Middle frontal gyrus (tissue), 1 donor: ENCODE results near the gene DONSON.
A peak's percentile ranks its signal among the peaks of the same experiment; 100 is the strongest.
"Not testable (repeated sequence)": the region's sequence is repeated elsewhere in the genome, so short reads cannot be mapped to it uniquely, and the experiment has no call there.

ENCODE experiments used
- DNase-seq: peaks from one replicate; pipeline ENCODE4 v3.0.0-alpha.2; 2015; ENCODE audit warnings: low spot score; ENCODE audit errors: extremely low spot score

DONSON gene

DNA sequence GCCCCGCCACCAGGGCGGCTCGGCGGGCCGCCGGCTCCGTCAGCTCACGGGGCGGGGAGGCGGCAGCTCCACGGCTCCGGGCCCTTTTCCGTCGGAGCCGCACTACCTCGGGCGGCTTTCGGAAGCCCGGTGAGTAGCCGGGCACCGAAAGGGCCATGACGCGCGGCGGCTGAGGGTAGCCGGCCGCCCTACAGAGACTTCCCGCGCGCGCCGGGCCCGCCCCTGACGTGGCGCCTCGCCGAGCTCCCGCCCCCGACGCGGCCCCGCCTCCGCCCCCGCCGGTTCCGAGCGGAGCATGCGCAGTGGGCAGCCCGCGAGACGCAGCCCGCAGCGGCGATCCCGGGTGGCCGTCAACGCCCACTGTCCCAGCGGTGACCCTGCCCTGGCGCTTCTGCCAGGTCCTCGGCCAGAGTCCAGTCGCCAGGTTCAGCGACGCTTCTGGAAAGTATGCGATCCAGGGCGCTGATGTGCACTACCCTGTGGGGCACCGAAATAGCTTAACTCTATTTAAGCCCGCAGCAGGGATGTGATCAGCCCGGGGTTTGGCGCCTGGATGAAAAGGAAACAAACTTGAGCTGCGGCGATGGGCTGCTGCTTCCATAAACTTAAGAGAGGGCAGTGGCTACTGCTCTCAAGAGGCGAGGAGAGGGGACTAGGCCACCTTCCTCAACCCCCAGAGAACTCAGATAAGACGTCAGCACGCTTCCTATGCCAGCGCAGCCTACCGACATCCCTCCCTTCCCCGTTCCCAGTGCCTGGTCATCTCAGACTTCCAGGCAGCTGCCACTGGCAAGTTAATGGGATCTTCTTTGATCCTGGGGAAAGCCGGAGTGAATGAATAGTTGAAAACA lies at the start of gene DONSON:
Gene DONSON (minus strand): TSS at position 200 of the 851 bp plus-strand sequence. CDS start 43 bp downstream, at position 157.
- peak; percentile 56 for DNase-seq

- no peak for DNase-seq
Measured at GRCh38 chr21:33634254-33634653, 45.8 kb upstream of the DONSON start.

DNA sequence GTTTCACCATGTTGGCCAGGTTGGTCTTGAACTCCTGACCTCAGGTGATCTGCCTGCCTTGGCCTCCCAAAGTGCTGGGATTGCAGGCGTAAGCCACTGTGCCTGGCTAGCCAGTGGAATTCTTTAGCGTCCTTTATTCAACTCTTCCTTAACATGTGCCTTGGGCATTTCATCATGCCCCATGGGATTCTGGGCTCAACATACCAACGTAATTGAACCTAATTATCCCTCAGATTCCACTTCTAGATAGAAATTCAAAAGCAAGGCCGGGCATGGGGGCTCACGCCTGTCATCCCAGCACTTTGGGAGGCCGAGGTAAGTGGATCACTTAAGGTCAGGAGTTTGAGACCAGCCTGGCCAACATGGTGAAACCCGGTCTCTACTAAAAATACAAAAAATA lies 37.7 kb upstream of the DONSON start:
- DNase-seq, result not testable (repeated sequence)

GRCh38 chr21:33622253-33622652 lies 33.8 kb upstream of the DONSON start:
- no peak for DNase-seq

DNA sequence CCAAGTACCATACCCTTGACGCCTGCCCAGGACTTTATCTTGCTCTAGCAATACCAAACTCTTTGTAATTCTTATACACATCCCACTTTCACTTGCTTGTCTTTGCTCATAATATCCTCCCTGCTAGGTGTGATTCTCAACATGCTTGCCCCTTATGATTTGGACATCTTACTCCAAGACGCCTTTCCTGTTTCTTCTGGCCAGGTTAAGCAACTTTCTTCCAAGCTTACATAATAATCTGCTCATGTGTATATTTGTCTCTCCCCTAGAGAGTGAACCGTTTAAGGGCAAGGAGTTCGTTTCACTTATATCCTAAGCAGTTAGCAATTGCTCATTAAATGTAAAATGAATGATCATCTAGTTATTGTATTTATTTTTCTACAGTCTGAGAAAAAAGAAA lies 31.2 kb upstream of the DONSON start:
- no peak for DNase-seq

GRCh38 chr21:33618407-33618806 lies 29.9 kb upstream of the DONSON start:
- DNase-seq, result no peak

GRCh38 chr21:33617565-33617964 lies 29.1 kb upstream of the DONSON start:
- not testable (repeated sequence) for DNase-seq

- DNase-seq, result no peak
Measured at GRCh38 chr21:33611006-33611744, 22.7 kb upstream of the DONSON start.

GRCh38 chr21:33608559-33608958 lies 20.1 kb upstream of the DONSON start:
- no peak for DNase-seq

- no peak for DNase-seq
Measured at GRCh38 chr21:33598051-33598450, 9.6 kb upstream of the DONSON start.

DNA sequence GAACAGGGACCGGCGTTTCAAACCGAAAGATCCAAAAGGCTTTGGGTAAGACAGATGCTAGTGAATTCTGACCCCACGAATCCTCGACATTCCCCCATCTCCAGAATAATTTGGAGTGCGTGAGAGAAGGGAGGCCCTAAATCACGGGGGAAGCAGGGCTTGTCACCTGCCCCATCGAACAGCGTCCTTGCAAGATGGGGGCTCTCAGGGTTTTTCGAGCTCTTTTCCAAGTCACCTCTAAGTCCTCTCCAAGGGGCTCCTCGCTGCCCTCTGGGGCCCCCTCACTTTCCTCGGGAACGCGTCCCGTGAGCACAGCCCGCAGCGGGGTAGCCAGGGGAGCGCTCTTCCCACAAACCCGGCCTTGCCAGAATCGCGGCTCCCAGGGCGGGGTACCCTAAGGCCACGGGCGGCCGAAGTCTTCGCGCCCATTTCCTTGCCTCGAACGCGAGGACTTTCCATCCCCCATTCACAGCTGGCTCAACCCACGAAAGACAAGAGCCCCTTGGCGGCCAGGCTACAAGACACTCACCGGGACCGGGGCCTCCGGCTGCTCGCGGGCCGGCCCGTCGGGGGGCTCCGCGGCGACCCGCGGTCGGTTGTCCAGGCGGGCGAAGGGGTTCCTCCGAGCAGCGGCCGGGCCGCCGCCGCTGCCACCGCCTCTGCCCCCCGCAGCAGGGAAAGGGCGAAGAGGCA lies 546 bp downstream of the DONSON start:
- DNase-seq, result no peak

- no peak for DNase-seq
Measured at GRCh38 chr21:33586927-33587326, 1.6 kb downstream of the DONSON start.

- DNase-seq, result no peak
Measured at GRCh38 chr21:33584455-33584854, 4.0 kb downstream of the DONSON start.

GRCh38 chr21:33578959-33579542 lies 9.4 kb downstream of the DONSON start:
- DNase-seq, result no peak

DNA sequence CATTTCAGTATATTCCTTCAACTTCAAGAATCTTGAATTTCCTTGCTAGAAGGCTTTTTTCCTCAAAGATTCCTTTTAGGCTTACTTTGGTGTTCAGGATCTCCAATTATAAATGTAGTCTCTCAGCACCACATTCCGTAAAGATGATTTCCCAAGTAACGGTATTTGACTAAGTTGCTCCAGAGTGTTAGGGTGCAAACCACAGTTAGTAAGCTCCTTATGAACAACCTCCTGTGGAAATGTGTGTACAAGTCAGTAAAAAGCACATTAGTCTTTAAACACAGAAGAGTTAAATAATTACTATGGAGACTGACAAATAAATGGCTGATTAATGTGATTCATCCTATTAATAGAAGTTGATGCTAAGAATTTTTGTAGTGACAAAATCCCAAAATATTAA lies 10.3 kb downstream of the DONSON start:
- no peak for DNase-seq

DNA sequence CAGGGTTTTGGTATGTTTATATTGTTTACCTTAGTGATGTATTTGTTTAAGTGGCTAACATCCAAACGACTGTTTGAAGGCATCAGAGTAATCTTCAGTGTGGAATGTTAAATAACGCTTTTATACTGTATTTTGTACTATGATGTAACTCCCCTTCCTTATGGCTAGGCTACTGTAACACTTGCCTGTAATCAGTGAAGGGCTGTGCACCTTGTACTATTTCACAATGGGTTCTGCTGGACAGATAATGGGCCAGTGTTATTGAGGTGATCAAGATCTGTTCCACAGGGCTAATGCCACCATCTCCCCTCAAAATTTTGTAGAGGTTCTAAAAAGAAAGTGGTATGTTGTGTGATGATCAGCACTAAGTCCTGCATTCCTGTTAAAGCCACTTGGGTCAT lies 11.7 kb downstream of the DONSON start:
- not testable (repeated sequence) for DNase-seq

DNA sequence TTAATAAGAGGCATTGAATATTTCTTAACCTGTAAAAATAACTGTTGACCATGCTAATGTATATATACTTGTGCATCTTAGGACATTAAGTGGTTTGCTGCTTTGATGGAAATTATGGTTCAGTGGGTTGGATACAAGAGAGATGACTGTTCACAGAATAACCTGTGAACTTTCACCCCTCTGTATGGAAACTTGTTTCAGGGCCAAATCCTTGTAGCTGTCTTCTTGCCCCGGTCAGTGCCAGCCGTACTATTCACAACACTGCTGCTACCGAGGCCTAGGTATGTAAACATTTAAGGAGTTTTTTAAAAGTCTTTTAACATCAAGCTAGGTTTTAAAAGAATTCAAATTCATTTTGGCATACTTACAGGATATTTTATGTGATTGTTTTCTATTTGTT lies 16.1 kb downstream of the DONSON start:
- no peak for DNase-seq

DNA sequence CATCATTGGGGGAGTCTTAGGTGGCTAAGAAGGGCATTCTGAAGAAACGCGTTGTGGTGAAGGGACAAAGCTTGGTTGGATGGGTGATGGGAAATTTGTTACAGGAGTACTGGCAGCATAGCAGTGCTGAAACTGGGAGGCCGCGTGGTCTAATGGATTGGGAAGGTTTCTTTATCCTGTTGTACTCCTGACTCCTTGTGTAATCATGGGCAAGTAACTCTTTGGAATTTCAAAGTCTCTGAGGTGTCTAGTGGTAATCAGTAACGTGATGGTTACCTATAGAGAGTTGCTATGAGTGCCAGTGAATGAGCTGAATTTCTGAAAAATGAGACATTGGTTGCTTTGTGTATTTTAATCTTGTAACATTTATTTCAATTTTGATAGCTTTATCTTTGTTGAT lies 18.5 kb downstream of the DONSON start:
- DNase-seq, result no peak

GRCh38 chr21:33568448-33568847 lies 20.0 kb downstream of the DONSON start:
- DNase-seq, result no peak

- DNase-seq, result no peak
Measured at GRCh38 chr21:33567914-33568313, 20.6 kb downstream of the DONSON start.

DNA sequence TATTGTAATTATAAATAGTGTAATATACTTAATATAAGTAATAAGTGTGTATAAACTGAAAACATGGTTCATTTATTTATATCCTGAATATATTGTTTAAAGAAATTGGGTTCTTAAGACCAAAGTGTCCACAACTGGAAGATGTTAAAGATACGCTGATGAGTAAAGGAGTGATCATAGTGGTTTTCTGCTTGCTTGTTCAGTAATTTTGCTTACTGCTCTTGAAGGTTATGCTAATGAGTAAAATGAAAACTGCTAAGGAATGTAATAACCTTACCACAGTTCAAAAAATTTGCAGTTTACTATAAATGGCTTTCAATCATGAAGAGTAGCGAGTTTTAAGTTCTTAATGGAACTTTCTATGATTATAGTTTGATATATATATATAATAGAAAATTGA lies 22.0 kb downstream of the DONSON start:
- DNase-seq, result no peak

DNA sequence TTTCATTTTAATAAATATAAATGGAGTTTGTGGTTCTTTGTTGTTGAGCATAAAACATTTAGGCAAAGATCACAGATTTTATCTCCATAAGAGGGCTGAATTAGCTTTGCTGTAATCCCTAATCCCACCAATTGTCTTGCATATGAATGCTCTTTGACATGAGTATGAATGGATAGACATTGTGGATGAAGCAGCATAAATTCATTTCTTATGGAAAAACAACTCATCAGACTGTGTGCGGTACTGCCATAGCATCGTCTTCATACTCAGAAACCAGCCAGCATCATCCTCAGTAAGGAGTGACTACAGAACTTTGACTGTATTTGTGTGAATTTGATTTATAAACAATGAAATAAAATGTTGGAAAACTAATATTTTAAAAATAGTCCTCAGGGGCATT lies 26.1 kb downstream of the DONSON start:
- no peak for DNase-seq
